H1 (cell line): ENCODE measurements around the gene C19orf85. TPM values are rescaled to one million over a fixed set of nuclear protein-coding genes. Genes with fewer than 3 reads are reported as not detected.
A peak's percentile ranks its signal among the peaks of the same experiment; 100 is the strongest.

Experiments
- CTCF ChIA-PET: fragments of 300-600 bp; sonication (Branson Sonifier 250); formaldehyde crosslinking; loops from one replicate; lab custom pipeline; 2021; ENCODE audit not compliant: partially characterized antibody; lab: Charles Lee
- POLR2A ChIA-PET: fragments of 300-600 bp; sonication (Branson Sonifier 250); formaldehyde crosslinking; loops from one replicate; lab custom pipeline; 2021; ENCODE audit warnings: inconsistent platforms; ENCODE audit not compliant: partially characterized antibody; lab: Charles Lee
- DNase-seq, 2 experiments: peaks; one replicate each; pipeline versions ENCODE4 v3.0.0 to v3.0.0-alpha.2; 2010 to 2022; ENCODE audit warnings: low spot score in 2 of 2, low read depth in 1 of 2, mixed read lengths in 1 of 2
- FAIRE-seq: peaks from 2 replicates; lab custom pipeline; 2011; peaks lifted over from hg19 to GRCh38; lab: Jason Lieb, UNC
- H2AFZ ChIP-seq: 2 replicates; pipeline ENCODE4 v1.8.1; 2012; ENCODE audit warnings: low read length, inconsistent platforms
- H2AK5ac ChIP-seq: 2 replicates; pipeline ENCODE4 v1.6.1; 2013; ENCODE audit warnings: low read depth, low read length
- H2BK120ac ChIP-seq: replicated peaks from 2 replicates; pipeline ENCODE3; 2013; ENCODE audit warnings: low read depth, low read length, inconsistent platforms
- H2BK12ac ChIP-seq: 2 replicates; pipeline ENCODE4 v1.6.1; 2013; ENCODE audit warnings: low read depth, low read length
- H2BK15ac ChIP-seq: 2 replicates; pipeline ENCODE4 v1.6.1; 2013; ENCODE audit warnings: low read length
- H2BK20ac ChIP-seq: 2 replicates; pipeline ENCODE4 v1.6.1; 2013; ENCODE audit warnings: low read length
- H2BK5ac ChIP-seq: 2 replicates; pipeline ENCODE4 v1.6.1; 2013; ENCODE audit warnings: low read depth, low read length
- H3K14ac ChIP-seq: 2 replicates; pipeline ENCODE4 v1.6.1; 2013; ENCODE audit warnings: inconsistent platforms; ENCODE audit not compliant: insufficient read length
- H3K18ac ChIP-seq: 2 replicates; pipeline ENCODE4 v1.6.1; 2013; ENCODE audit warnings: low read length; ENCODE audit errors: extremely low read depth
- H3K23ac ChIP-seq: 2 replicates; pipeline ENCODE4 v1.6.1; 2013; ENCODE audit warnings: inconsistent platforms; ENCODE audit not compliant: insufficient read length
- H3K23me2 ChIP-seq: 2 replicates; pipeline ENCODE4 v1.6.1; 2013; ENCODE audit warnings: low read depth, low read length
- H3K27ac ChIP-seq: 2 replicates; pipeline ENCODE4 v1.6.1; 2011; ENCODE audit warnings: low read depth, low read length, inconsistent platforms
- H3K27me3 ChIP-seq, 4 experiments: replicated peaks in 1 of 4; 1 replicate in 1 of 4; 2 replicates in 3 of 4; pipeline versions ENCODE4 v1.6.1 to v1.8.1; 2011 to 2013; ENCODE audit warnings: low read length in 3 of 4, mild to moderate bottlenecking in 3 of 4, inconsistent platforms in 2 of 4, mixed read lengths in 2 of 4, moderate library complexity in 1 of 4; ENCODE audit not compliant: control insufficient read depth in 3 of 4, insufficient read depth in 3 of 4; ENCODE audit errors: extremely low read depth in 1 of 4
- H3K36me3 ChIP-seq, 4 experiments: 2 replicates each; pipeline versions ENCODE4 v1.6.1 to v1.8.1; 2011 to 2013; ENCODE audit warnings: mild to moderate bottlenecking in 4 of 4, low read length in 3 of 4, moderate library complexity in 2 of 4, control low read depth in 1 of 4, inconsistent platforms in 1 of 4; ENCODE audit not compliant: insufficient read depth in 4 of 4, control insufficient read depth in 2 of 4
- H3K4ac ChIP-seq: replicated peaks from 2 replicates; pipeline ENCODE3; 2013; ENCODE audit warnings: low read length, low read depth, mixed read lengths, inconsistent platforms; ENCODE audit not compliant: insufficient read length
- H3K4me1 ChIP-seq, 4 experiments: replicated peaks in 1 of 4; 1 replicate in 1 of 4; 2 replicates in 3 of 4; pipeline versions ENCODE4 v1.6.1 to v1.8.1; 2011 to 2013; ENCODE audit warnings: low read length in 3 of 4, inconsistent platforms in 2 of 4, mixed read lengths in 1 of 4; ENCODE audit not compliant: insufficient read depth in 4 of 4, control insufficient read depth in 3 of 4
- H3K4me2 ChIP-seq, 2 experiments: 2 replicates each; pipeline versions ENCODE4 v1.6.1 to v1.8.1; 2011 to 2013; ENCODE audit warnings: low read depth in 2 of 2, low read length in 2 of 2, control low read depth in 1 of 2, inconsistent platforms in 1 of 2, mild to moderate bottlenecking in 1 of 2; ENCODE audit not compliant: insufficient read depth in 1 of 2
- H3K4me3 ChIP-seq, 4 experiments: fragments of 200-600, 300-600 bp in 1 of 4; sonication (generic), shearing (Covaris generic), sonication (Bioruptor Twin) in 1 of 4; 2 replicates each; pipeline versions ENCODE4 v1.5.1 to v1.8.1; 2011 to 2016; ENCODE audit warnings: low read length in 4 of 4, low read depth in 3 of 4, control low read depth in 2 of 4, inconsistent platforms in 2 of 4, mild to moderate bottlenecking in 2 of 4, mixed read lengths in 1 of 4, moderate library complexity in 1 of 4; ENCODE audit not compliant: insufficient read depth in 2 of 4; ENCODE audit errors: extremely low read depth in 1 of 4
- H3K56ac ChIP-seq: replicated peaks from 2 replicates; pipeline ENCODE3; 2013; ENCODE audit warnings: low read depth, mild to moderate bottlenecking, mixed read lengths, low read length, inconsistent platforms; ENCODE audit not compliant: insufficient read length
- H3K79me1 ChIP-seq: 2 replicates; pipeline ENCODE4 v1.6.1; 2013; ENCODE audit warnings: low read depth, low read length, control low read depth
- H3K79me2 ChIP-seq, 2 experiments: 2 replicates each; pipeline versions ENCODE4 v1.6.1 to v1.8.1; 2012 to 2013; ENCODE audit warnings: low read length in 2 of 2, mild to moderate bottlenecking in 2 of 2, inconsistent platforms in 1 of 2; ENCODE audit not compliant: insufficient read depth in 2 of 2, control insufficient read depth in 1 of 2
- H3K9ac ChIP-seq, 4 experiments: replicated peaks in 1 of 4; 1 replicate in 1 of 4; 2 replicates in 3 of 4; pipeline versions ENCODE4 v1.6.1 to v1.8.1; 2011 to 2013; ENCODE audit warnings: low read depth in 3 of 4, low read length in 3 of 4, control low read depth in 2 of 4, mild to moderate bottlenecking in 2 of 4, moderate library complexity in 2 of 4, inconsistent platforms in 1 of 4; ENCODE audit errors: extremely low read depth in 1 of 4
- H3K9me3 ChIP-seq, 2 experiments: 2 replicates each; pipeline versions ENCODE4 v1.6.1 to v1.8.1; 2012 to 2013; ENCODE audit warnings: mild to moderate bottlenecking in 2 of 2, moderate library complexity in 2 of 2, control low read depth in 1 of 2, inconsistent platforms in 1 of 2, low read depth in 1 of 2, low read length in 1 of 2, mixed read lengths in 1 of 2; ENCODE audit not compliant: insufficient read depth in 2 of 2
- H4K20me1 ChIP-seq, 2 experiments: replicated peaks in 1 of 2; 2 replicates each; pipeline versions ENCODE3 to v1.8.1; 2011 to 2013; ENCODE audit warnings: inconsistent platforms in 2 of 2, low read length in 2 of 2, mild to moderate bottlenecking in 1 of 2; ENCODE audit not compliant: insufficient read depth in 2 of 2, control insufficient read depth in 1 of 2
- H4K5ac ChIP-seq: 2 replicates; pipeline ENCODE4 v1.6.1; 2013; ENCODE audit warnings: low read length, low read depth, mixed read lengths, inconsistent platforms; ENCODE audit not compliant: insufficient read length
- H4K8ac ChIP-seq: 2 replicates; pipeline ENCODE4 v1.8.0; 2013; ENCODE audit warnings: mild to moderate bottlenecking, moderate library complexity, low read length, inconsistent platforms; ENCODE audit not compliant: insufficient read depth; ENCODE audit errors: extremely low read depth
- H4K91ac ChIP-seq: replicated peaks from 2 replicates; pipeline ENCODE3; 2013; ENCODE audit warnings: low read length, mixed read lengths, inconsistent platforms; ENCODE audit not compliant: insufficient read length
- BCL11A ChIP-seq, 2 experiments: IDR thresholded peaks; one replicate each; pipeline ENCODE4 v1.6.1; 2011; ENCODE audit warnings: low read depth in 2 of 2, low read length in 2 of 2, mild to moderate bottlenecking in 2 of 2
- CBX5 ChIP-seq: fragments of 300-800, 300-1000 bp; sonication (generic); IDR thresholded peaks from 2 replicates; pipeline ENCODE4 v1.7.1; 2016; ENCODE audit warnings: antibody characterized with exemption, low read length, low read depth
- CBX8 ChIP-seq: fragments of 300-800, 300-1000 bp; sonication (generic); IDR thresholded peaks from 2 replicates; pipeline ENCODE4 v1.7.1; 2016; ENCODE audit warnings: low read depth, low read length, borderline replicate concordance
- CREB1 ChIP-seq: IDR thresholded peaks from 2 replicates; pipeline ENCODE4 v1.6.1; 2012; ENCODE audit warnings: inconsistent platforms
- EGR1 ChIP-seq: IDR thresholded peaks from 2 replicates; pipeline ENCODE4 v1.6.1; 2011; ENCODE audit warnings: low read depth, low read length, borderline replicate concordance
- KDM4A ChIP-seq: IDR thresholded peaks from one replicate; pipeline ENCODE4 v1.7.1; 2012; ENCODE audit warnings: low read depth, mild to moderate bottlenecking, moderate library complexity, low read length, inconsistent platforms; ENCODE audit not compliant: severe bottlenecking
- NRF1 ChIP-seq: IDR thresholded peaks from 2 replicates; pipeline ENCODE4 v1.6.1; 2011; ENCODE audit warnings: mild to moderate bottlenecking, low read depth, low read length, improper control_type of control experiment
- SP1 ChIP-seq: IDR thresholded peaks from 2 replicates; pipeline ENCODE4 v1.6.1; 2011; ENCODE audit warnings: low read depth, low read length
- WGBS, 2 experiments: shearing (Covaris generic) in 1 of 2; methylation state at CpG; one replicate each; pipeline versions ENCODE4 v1.1.6 to v1.1.7; 2013 to 2015; ENCODE audit warnings: low lambda C conversion rate in 2 of 2, mixed read lengths in 2 of 2, inconsistent platforms in 1 of 2, low coverage in 1 of 2, missing lambda C conversion rate in 1 of 2; ENCODE audit not compliant: insufficient replicate concordance in 2 of 2, insufficient coverage in 1 of 2, insufficient read length in 1 of 2; ENCODE audit errors: extremely low coverage in 1 of 2, missing lambda C conversion rate in 1 of 2; 5-methylcytosine and 5-hydroxymethylcytosine counted together
- polyA plus RNA-seq, 7 experiments: library from polyadenylated mRNA; depleted of rRNA in 3 of 7; stranded (reverse) in 5 of 7; unstranded in 2 of 7; fragments of >200 nt in 5 of 7; fragments of 200-250 nt in 2 of 7; gene quantifications; 1 replicate in 5 of 7; 2 replicates in 1 of 7; 4 replicates in 1 of 7; pipeline versions ENCODE4 v1.2.1 to v1.2.3, GENCODE V29; 2011 to 2013; ENCODE audit warnings: missing spikeins in 2 of 7, mixed read lengths in 2 of 7
- total RNA-seq: library from RNA; stranded (reverse); fragmentation: NEBNext Ultra II Directional; extraction: Animal tissue kit (Norgen Biotek cat#: 25700); gene quantifications from 2 replicates; pipeline ENCODE4 v1.2.1, GENCODE V29; 2021

The C19orf85 gene
- total and polyA plus RNA-seq, 2 of the 8 experiments (the other 6 are each of a cell fraction or from before 2014, with no cell fraction given), result 2.2 to 3.2 TPM

- no peaks in the 10 kb centered on the region for H3K79me2 ChIP-seq
- WGBS, 2 experiments, result 48% methylated on average over 16 of the region's 18 CpGs; no CpG with 5 or more reads in 1 of the 2 experiments
- H2BK120ac ChIP-seq, result no peak overlapping the region
- H3K4me3 ChIP-seq, result peak overlapping the region in 1 of 4 experiments; percentile 62; a peak in 2 of 8 replicates
- H2AFZ ChIP-seq, result no peak overlapping the region
- H3K27me3 ChIP-seq, result peaks cover 47 to 96% (median 87%) of the 10 kb centered on the region in 4 experiments
- H3K14ac ChIP-seq, result no peak overlapping the region
- no peaks in the 10 kb centered on the region for H3K79me1 ChIP-seq
- CTCF ChIA-PET, result interaction anchor here (0.6 to 2.5 kb wide), 7 partner anchors 10 to 1305 kb away, joined by 3 to 13 read pairs (median 3); no protein-coding TSS in a partner anchor
- no peak overlapping the region for H3K18ac ChIP-seq
- no peak overlapping the region for H3K27ac ChIP-seq
- H3K23ac ChIP-seq, result no peak overlapping the region
- no peak overlapping the region for H4K91ac ChIP-seq
- no peak for DNase-seq
- H4K5ac ChIP-seq, result no peak overlapping the region
- H4K8ac ChIP-seq, result no peak overlapping the region
- H2BK20ac ChIP-seq, result no peak overlapping the region
- FAIRE-seq, result no peak
- no peaks in the 10 kb centered on the region for H3K9me3 ChIP-seq
- peaks cover 3 to 21% of the 10 kb centered on the region in 2 experiments for H4K20me1 ChIP-seq
- H3K4ac ChIP-seq, result no peak overlapping the region
- peak overlapping the region; percentile 82 to 92 for H3K4me2 ChIP-seq
- POLR2A ChIA-PET, result interaction anchor here (0.6 to 4.4 kb wide), 8 partner anchors 9 to 184 kb away, joined by 3 to 21 read pairs (median 3); partner anchors contain the start of genes UBE2S and ZNF628
- peaks cover 26% of the 10 kb centered on the region; the same call in 1 of the 2 replicates for H3K23me2 ChIP-seq
- peaks cover 6 to 17% (median 9%) of the 10 kb centered on the region in 4 experiments; a peak in 6 of 7 replicates for H3K4me1 ChIP-seq
- H3K9ac ChIP-seq, result no peak overlapping the region
- H3K36me3 ChIP-seq, result no peaks in the 10 kb centered on the region
- no peak overlapping the region for H2BK15ac ChIP-seq
- no peak overlapping the region for H2BK12ac ChIP-seq
- TF ChIP-seq EGR1 (no peak), NRF1 (no peak), CREB1 (no peak), CBX5 (no peak), SP1 (no peak), BCL11A (IDR thresholded peaks at IDR 0.05; ENCODE audit: low read depth in 2 of 2, low read length in 2 of 2) (no peak), KDM4A (no peak), CBX8 (no peak)
- no peak overlapping the region for H3K56ac ChIP-seq
- no peak overlapping the region for H2BK5ac ChIP-seq
- H2AK5ac ChIP-seq, result no peak overlapping the region
Observed at GRCh38 chr19:55443824-55444480, 20.6 kb downstream of the C19orf85 start.
